GM21723 (cell line): ENCODE results near the gene TENT4A.
A peak's percentile ranks its signal among the peaks of the same experiment; 100 is the strongest.

ENCODE experiments used
- ATAC-seq: cut with Tn5 transposase; IDR thresholded peaks from one replicate; pipeline ENCODE4 v1.9.1; 2021; ENCODE audit warnings: mild to moderate bottlenecking, moderate library complexity; ENCODE audit not compliant: unreplicated experiment

The TENT4A gene

GRCh38 chr5:6716629-6717149 is 3.5 kb downstream of the TENT4A start:
- ATAC-seq: no peak

- no peak for ATAC-seq
Measured at GRCh38 chr5:6717247-6717646, 4.0 kb downstream of the TENT4A start.

DNA sequence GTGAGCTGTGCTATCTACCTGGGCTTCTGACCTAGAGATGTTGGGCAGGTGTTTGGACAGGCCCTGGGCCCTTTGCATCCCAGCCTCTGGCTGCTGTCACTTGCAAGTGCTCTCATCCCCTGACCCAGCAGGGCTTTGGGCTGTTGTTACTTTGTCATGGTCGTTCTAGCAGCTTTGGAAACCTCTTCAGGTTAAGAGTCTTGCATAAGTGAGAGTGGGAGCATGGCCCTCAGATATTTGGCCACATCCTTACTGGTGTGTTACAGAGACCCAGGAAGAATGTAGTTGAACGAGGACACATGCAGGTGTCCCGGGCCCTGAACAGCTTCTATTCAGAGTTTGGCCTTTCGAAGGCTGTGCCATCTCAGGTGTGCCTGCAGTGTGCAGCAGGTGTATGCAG is 4.5 kb downstream of the TENT4A start:
- ATAC-seq: no peak

DNA sequence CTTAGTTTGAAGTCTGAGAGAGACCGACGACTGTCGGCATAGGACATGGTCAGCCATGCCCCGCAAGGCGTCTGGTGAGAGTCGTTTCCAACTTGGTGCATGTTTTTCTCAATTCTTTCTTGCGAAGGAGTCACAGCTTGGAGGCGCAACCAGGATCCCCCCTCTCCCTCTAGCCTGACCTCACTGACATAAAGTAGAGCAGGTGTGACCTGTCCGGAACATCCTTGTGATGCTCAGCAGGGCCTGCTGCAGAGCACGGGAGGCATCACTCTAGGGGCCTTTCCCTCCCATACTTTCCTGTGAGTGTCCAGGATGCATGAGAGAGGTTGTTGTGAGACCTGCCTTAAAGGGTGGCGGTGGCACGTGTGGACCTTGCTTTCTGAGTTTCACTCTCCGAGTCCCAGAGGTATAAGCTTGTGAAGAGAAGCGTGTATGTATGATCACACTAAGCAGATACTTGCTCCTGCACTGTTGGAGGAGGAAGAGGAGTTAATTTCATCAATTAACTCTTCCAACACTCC is 5.0 kb downstream of the TENT4A start:
- no peak for ATAC-seq

- no peak for ATAC-seq
Measured at GRCh38 chr5:6718718-6719117, 5.5 kb downstream of the TENT4A start.

- ATAC-seq: no peak
Measured at GRCh38 chr5:6719417-6719816, 6.2 kb downstream of the TENT4A start.

- ATAC-seq: no peak
Measured at GRCh38 chr5:6719896-6720560, 6.8 kb downstream of the TENT4A start.

- ATAC-seq: no peak
Measured at GRCh38 chr5:6720561-6720921, 7.3 kb downstream of the TENT4A start.

DNA sequence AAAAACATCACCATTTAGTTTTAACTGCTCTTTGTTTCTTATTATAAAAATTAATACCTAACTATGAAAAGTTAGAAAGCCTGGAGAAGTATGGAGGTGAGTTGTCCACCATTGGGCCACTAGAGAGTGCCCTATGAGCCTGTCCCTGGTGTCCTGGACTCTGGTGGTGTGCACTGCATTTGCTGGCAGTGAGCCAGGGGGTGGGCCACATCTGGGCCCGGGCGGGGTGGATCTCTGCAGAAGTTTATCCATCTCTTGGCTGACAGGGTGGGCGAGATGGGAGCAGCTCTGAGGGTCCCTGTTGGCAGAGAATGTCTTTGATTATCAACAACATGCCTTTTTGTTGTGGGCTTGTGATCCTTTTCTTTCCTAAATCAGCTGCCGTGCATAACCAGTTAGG is 8.2 kb downstream of the TENT4A start:
- ATAC-seq: no peak

- ATAC-seq: peak; percentile 59
Measured at GRCh38 chr5:6722015-6722414, 8.8 kb downstream of the TENT4A start.

DNA sequence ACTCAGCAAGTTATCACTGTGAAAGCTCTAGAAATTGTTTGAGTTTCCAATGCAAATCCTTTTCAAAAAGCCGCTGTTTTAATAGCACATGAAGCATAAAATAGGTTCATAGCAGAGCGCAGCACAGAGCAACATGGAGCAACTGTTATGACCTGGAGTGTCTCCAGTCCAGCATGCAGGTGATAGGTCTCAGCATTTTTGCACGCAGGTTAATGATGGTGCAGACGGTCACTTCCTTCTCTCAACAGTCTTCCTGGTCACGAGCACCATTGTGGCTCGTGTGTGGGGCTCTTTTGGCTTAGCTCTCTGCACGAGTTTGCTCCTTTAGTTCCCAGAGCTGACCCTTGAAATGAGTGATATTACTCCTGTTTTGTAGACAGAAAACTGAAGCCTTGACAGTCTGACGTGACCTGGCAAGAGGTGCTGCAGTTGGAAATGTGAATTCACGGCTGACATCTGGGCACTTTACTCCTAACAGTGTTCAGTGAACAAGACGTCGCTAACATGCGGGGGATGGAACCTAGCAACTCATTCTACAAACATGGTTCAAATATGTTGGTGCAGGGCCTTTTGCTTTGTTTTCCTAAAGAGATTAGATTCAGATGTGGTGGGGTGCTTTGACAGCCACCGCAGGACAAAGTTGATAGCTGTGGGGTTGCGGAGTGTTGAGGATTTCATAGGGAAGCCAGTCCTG is 10.0 kb downstream of the TENT4A start:
- no peak for ATAC-seq

- no peak for ATAC-seq
Measured at GRCh38 chr5:6723816-6724300, 10.6 kb downstream of the TENT4A start.

DNA sequence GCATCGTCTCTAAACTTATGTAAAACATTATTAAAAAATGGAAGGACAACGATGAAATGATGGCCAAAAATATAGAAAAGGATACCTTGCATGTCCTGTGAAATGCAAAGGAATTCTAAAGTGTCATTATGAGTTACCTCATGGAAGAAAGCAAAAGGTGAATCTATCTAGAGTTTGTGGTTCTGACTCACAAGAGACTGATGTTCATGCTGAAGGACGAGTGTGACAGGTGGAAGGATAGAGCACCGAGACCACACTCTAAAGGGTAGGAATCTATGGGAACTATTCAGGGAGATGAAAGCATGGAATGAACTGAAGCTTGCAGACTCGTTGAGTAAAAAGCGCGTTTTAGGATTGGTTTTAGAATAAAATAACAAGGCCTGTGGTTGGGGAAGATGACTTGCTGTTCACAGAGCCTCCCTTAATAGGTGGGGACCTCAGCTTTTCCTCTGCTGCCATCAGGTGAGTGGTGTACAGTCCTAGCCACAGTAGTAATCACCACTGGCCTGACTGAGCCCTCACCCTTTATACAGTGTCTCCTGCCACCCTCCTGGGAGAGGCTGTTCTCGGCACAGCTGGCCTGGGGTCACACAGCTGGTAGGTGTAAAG is 11.2 kb downstream of the TENT4A start:
- ATAC-seq: no peak

DNA sequence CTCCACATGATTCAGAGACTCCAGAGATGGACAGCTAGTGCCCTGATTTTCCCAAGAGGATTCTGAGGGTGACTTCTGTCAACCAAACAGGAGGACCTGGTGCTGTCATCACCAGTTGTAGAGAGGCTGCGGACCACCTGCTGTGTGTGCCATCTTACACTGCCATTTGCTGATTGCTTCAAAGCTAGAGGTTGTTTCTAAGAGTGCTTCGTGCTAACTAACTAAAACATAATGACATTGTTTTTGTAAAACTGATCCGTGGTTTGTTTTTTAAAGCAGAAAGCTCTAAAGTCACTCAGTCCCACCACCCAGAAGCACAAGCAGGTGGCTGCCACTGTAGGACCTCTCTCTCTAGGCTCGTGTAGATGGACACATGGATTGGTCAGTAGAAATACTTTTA is 12.2 kb downstream of the TENT4A start:
- no peak for ATAC-seq

DNA sequence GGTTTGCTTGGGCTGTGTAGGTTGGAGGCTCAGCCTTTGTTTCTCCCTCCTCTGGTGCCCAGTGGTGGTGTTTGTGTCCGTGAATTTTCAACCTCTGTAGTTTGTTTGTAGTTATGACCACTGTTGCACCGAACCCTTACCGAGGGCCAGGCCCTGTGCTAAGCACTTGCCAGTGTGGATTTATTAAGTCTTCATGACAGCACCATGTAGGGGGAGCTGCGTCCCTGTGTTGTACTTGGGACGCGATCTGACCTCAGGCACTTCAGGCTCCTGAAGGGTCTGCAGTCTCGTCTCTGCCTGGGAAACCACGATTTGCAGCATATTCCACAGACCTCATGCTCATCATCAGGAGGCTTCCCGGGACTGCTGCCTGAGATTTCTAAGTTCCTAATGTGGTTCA is 12.8 kb downstream of the TENT4A start:
- ATAC-seq: no peak

GRCh38 chr5:6727231-6727630 is 14.0 kb downstream of the TENT4A start:
- no peak for ATAC-seq

GRCh38 chr5:6728011-6728794 is 15.0 kb downstream of the TENT4A start:
- ATAC-seq: peak; percentile 90

GRCh38 chr5:6728795-6729183 is 15.6 kb downstream of the TENT4A start:
- no peak for ATAC-seq

DNA sequence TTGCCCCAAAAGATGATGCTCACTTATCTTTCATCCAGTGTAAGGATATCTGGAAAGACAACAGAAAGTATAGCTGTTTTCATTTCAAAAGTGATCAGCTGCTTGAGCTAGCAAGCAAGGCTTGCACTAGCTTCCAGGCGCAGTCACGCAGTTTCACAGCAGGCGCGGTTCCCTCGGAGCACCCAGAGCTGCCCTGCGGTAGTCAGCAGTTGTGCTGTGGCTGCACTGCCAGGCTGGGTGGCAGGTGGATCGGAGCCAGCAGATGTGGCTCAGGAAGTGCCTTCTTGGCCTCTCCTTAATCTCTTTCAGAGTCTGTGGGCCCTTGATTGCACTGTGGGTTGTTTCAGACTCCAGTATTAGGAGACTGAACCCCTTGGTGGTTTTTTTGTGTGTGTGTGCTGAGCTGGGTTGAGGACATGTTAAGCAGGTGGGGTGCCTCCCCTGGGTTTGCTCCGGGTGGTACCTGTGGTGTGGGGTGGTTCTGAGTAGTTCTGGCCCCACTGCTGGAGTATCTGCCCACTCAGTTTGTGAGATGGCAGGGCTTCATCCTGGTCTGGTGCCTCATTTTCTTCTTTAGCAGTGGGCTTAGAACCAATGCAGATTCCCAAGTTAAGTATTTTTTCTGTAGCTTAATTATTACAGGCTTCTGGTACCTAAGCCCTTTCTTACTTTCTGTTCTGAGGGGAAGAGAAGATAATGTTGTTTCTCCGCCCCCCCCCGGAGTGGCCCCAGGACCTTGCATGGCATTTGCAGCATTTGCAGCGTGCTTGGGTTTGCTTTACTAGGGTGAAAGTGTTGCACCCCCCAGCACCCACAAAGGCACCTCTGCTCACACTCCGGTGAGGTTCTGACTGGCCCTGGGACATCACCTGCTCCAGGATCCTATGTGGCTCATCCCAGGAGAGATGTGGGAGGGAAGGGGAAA is 16.4 kb downstream of the TENT4A start:
- no peak for ATAC-seq

DNA sequence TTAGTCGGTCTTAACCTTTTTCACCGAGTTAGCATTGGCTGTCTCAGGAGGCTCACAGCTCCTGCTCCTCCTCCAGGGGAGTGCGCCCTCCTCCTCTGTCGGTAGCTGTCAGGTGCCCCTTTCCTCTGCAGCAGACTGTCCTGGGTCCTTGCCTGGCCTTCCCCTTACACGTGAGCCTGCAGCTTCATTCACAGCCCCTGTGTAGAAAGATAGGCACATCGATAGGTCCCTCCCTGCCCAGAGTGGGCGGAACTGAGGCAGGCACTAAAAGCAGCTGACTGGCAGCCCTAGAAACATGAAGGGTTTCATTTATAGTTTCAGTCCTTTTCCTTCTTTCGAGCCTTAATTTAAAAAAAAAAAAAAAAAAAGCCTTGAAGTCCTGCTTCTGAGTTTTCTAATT is 17.2 kb downstream of the TENT4A start:
- peak; percentile 46 for ATAC-seq
